Testis (tissue), 3 donors: Measurements from ENCODE around the gene REPIN1. TPM values are rescaled to one million over a fixed set of nuclear protein-coding genes. Genes with fewer than 3 reads are reported as not detected.

ENCODE experiments used
- DNase-seq: peaks from one replicate; pipeline ENCODE4 v3.0.0-alpha.2; 2019
- H3K27ac ChIP-seq, 2 donors: fragments of 200-600 bp; sonication (generic); one replicate each; pipeline ENCODE4 v1.5.1; 2019
- H3K27me3 ChIP-seq: fragments of 200-600 bp; sonication (generic); one replicate; pipeline ENCODE4 v1.5.1; 2019
- H3K36me3 ChIP-seq: fragments of 200-600 bp; sonication (generic); one replicate; pipeline ENCODE4 v1.5.1; 2017; ENCODE audit warnings: low read depth; ENCODE audit errors: missing control alignments
- H3K4me1 ChIP-seq: fragments of 200-600 bp; sonication (generic); one replicate; pipeline ENCODE4 v1.5.1; 2019
- H3K4me3 ChIP-seq, 2 donors: fragments of 200-600 bp; sonication (generic); one replicate each; pipeline ENCODE4 v1.5.1; 2017 to 2019
- H3K9me3 ChIP-seq: fragments of 200-600 bp; sonication (generic); one replicate; pipeline ENCODE4 v1.5.1; 2017
- POLR2A ChIP-seq: fragments of 450-650 bp; IDR thresholded peaks from one replicate; pipeline ENCODE4 v1.6.1; 2017; ENCODE audit warnings: antibody characterized with exemption, mild to moderate bottlenecking, moderate library complexity
- WGBS, 2 donors: methylation state at CpG; one replicate each; pipeline ENCODE4 v1.1.5; 2018; 5-methylcytosine and 5-hydroxymethylcytosine counted together
- intact Hi-C: fragments of 100-400 bp; cut with DNase I; formaldehyde crosslinking; loops from one replicate; pipeline ENCODE4 v1.15.1; 2023; ENCODE audit warnings: low total_unique reads
- polyA plus RNA-seq: library from polyadenylated mRNA; stranded (reverse); fragments of 350-450 nt; fragmentation: Illumina TruSeq; extraction: RNeasy Lipid Tissue Mini Kit (QIAGEN cat#74804); gene quantifications from one replicate; pipeline ENCODE4 v1.2.3, GENCODE V29; 2014; ENCODE audit warnings: low read depth, low replicate concordance; ENCODE audit not compliant: insufficient read depth
- total RNA-seq, 2 donors: library from RNA; depleted of rRNA; stranded (reverse); fragments of >200 nt; gene quantifications; one replicate each; pipeline ENCODE4 v1.2.3, GENCODE V29; 2016
- TF ChIP-seq, protein P1 (sequence below), 3 experiments: fragments of 450-650 bp in 2 of 3; fragments of 200-600 bp in 1 of 3; sonication (generic) in 1 of 3; IDR thresholded peaks; one replicate each; pipeline ENCODE4 v1.5.1; 2016 to 2019; ENCODE audit warnings: antibody characterized with exemption in 3 of 3, mild to moderate bottlenecking in 2 of 3, moderate library complexity in 1 of 3

The REPIN1 gene
- total and polyA plus RNA-seq, 3 donors from 2014 or later, result 45.4 to 73.9 (median 59.1) TPM

DNA sequence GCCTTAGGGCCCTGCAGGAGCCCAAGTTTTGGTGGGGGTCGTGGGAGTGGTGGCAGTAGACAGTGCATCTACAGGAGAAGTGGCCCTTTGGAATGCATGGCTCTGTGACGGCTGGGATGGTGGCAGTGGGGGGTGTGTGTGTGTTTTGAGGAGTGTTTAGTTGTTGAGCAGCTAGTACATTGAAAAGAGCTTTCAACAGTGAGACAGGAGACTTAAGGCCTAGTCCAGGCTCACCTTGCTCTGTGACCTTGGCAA, 37.6 kb downstream of the REPIN1 start:
- Histone ChIP-seq H3K9me3 (no peaks in the 10 kb centered on the region), H3K27ac (peak overlapping the region; percentile 96), H3K27me3 (no peaks in the 10 kb centered on the region), H3K4me1 (peaks cover 37% of the 10 kb centered on the region), H3K4me3 (no peak overlapping the region), H3K36me3 (no peaks in the 10 kb centered on the region)
- intact Hi-C loops, result loop anchor here (5.0 kb wide), 1 partner anchor 34 kb away; no protein-coding TSS in a partner anchor
- TF ChIP-seq, protein P1, sequence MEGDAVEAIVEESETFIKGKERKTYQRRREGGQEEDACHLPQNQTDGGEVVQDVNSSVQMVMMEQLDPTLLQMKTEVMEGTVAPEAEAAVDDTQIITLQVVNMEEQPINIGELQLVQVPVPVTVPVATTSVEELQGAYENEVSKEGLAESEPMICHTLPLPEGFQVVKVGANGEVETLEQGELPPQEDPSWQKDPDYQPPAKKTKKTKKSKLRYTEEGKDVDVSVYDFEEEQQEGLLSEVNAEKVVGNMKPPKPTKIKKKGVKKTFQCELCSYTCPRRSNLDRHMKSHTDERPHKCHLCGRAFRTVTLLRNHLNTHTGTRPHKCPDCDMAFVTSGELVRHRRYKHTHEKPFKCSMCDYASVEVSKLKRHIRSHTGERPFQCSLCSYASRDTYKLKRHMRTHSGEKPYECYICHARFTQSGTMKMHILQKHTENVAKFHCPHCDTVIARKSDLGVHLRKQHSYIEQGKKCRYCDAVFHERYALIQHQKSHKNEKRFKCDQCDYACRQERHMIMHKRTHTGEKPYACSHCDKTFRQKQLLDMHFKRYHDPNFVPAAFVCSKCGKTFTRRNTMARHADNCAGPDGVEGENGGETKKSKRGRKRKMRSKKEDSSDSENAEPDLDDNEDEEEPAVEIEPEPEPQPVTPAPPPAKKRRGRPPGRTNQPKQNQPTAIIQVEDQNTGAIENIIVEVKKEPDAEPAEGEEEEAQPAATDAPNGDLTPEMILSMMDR (IDR thresholded peaks at IDR 0.05), result no peak
- TF ChIP-seq POLR2A, result no peak
- 3 to 17% methylated on average over 2 of the region's 2 CpGs for WGBS, 2 donors
- no peak for DNase-seq

DNA sequence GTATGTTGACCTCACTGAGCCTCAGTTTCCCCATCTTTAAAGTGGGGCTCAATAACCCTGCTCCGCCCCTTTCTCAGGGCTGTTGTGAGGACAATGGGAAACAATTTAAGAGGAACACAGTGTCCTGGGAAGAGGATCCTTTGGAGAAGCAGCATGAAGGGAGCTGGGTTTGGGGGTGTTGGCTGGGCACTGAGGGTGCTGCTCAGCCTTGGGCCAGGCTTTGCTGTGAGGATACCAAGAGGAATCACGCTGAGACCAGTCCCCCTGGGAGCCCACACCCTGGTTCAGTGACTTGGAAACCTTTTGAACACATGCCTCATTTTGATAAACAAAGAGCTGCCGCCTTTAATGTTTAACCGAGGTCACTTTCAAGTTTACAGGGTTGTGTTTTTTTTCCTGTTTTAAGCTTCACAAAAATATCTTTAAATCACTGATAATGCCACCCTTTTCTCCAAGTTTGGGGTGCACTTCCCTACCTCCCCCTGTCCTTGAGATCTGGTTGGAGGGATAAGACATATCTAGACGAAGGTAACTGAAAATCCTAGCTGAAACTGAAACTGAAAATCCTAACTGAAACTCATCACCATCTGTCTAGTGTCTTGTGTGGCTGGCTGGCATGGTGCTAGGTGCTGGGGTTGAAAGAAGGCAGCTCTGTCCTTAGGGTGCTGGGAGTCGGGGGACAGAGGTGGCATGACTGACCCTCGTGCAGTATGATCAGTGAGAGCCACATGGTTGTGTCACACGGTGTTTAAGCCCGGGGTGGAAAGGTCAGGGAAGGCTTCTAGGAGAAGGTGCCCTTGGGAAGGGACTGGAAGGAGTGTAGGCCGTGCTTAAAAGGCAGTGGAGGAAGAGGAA, 38.2 kb downstream of the REPIN1 start:
- H3K9me3 ChIP-seq, result no peaks in the 10 kb centered on the region
- H3K4me1 ChIP-seq, result peaks cover 32% of the 10 kb centered on the region
- no peak for DNase-seq
- H3K27ac ChIP-seq, result peak overlapping the region; percentile 96
- peak overlapping the region in 1 of 2 donors; percentile 58 for H3K4me3 ChIP-seq
- intact Hi-C loops, result loop anchor here (5.0 kb wide), 1 partner anchor 34 kb away; no protein-coding TSS in a partner anchor
- H3K36me3 ChIP-seq, result no peaks in the 10 kb centered on the region
- WGBS, 2 donors, result 30 to 34% methylated on average over 10 of the region's 10 CpGs
- no peaks in the 10 kb centered on the region for H3K27me3 ChIP-seq
- no peak for TF ChIP-seq POLR2A
- TF ChIP-seq, protein P1 (IDR thresholded peaks at IDR 0.05), result no peak

DNA sequence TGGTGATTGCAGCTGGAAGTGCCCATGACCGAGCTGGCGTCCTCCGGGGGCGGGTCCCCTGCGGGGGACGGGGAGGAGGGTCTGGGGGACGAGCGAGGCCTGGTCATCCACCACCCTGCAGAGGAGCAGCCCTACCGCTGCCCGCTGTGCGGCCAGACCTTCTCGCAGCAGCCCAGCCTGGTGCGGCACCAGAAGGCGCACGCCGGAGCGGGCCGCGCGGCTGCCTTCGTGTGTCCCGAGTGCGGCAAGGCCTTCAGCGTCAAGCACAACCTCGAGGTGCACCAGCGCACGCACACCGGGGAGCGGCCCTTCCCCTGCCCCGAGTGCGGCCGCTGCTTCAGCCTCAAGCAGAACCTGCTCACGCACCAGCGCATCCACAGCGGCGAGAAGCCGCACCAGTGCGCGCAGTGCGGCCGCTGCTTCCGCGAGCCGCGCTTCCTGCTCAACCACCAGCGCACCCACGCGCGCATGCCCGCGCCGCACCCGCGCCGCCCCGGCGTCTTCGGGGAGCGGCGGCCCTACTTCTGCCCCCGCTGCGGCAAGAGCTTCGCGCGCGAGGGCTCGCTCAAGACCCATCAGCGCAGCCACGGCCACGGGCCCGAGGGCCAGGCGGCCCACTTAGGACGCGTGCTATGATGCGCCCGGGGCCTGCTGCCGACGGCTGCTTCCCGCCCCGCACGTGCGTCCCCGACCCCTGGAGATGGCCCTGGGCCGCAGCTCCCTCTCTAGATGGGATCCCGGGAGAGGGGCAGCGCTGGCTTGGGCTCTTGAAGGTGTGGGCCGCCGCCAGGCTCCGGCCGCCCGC, 39.2 kb downstream of the REPIN1 start:
- H3K4me3 ChIP-seq, result peak overlapping the region; percentile 36 to 58
- no peak for DNase-seq
- no peaks in the 10 kb centered on the region for H3K36me3 ChIP-seq
- H3K4me1 ChIP-seq, result peaks cover 22% of the 10 kb centered on the region
- peak overlapping the region; percentile 96 for H3K27ac ChIP-seq
- no peaks in the 10 kb centered on the region for H3K9me3 ChIP-seq
- no peaks in the 10 kb centered on the region for H3K27me3 ChIP-seq
- TF ChIP-seq, protein P1 (IDR thresholded peaks at IDR 0.05), result no peak
- TF ChIP-seq POLR2A, result no peak
- intact Hi-C loops, result loop anchor here (5.0 kb wide), 1 partner anchor 35 kb away; no protein-coding TSS in a partner anchor
- WGBS, 2 donors, result 80 to 90% methylated on average over 22 to 85 of the region's 91 CpGs

DNA sequence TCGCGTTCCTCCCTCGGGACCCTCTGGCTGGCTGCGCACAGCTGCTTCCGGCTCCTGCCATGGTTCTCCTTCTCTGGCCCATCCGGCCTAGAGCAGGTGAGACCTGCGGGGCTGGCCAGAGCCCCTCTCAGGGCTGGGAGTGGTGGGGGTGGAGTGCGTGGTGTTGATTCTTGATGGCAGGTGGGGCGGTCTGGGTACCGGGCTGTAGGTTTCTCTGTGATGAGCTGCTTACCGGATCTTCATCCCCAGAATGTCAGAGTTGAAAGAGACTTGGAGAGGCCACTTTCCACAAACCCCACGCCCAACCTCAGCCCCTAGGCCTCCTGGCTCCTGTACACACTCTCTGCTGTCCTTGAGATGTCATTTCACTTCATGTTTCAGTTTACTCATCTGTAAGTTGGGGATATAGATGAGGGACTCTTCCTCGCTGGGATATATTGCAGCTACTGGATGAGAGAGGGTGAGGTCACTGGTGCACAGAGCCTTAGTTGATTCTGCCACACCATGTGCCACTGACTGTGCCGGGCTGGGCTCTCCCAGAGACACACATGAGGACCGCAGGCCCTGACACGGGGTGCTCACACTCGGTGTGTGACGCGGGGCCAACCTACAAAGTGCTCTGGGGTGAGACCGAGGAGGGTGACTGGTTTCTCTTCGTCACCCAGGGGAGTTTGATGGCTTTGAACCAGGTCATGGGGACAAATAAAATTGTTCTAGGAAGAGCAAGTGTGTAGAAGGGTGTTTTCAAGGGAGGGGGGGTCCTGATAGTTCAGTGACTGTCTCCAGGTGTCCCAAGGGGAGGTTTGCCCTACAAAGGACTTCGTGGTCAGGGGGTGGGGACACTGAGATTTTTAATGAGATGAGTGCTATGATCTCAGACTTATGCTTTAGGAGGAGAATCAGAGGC, 40.0 kb downstream of the REPIN1 start:
- H3K4me3 ChIP-seq, result peak overlapping the region; percentile 36 to 58
- H3K4me1 ChIP-seq, result peaks cover 20% of the 10 kb centered on the region
- no peaks in the 10 kb centered on the region for H3K36me3 ChIP-seq
- intact Hi-C loops, result loop anchor here (5.0 kb wide), 1 partner anchor 36 kb away; no protein-coding TSS in a partner anchor
- TF ChIP-seq, protein P1 (IDR thresholded peaks at IDR 0.05), result no peak
- TF ChIP-seq POLR2A, result no peak
- no peaks in the 10 kb centered on the region for H3K27me3 ChIP-seq
- H3K9me3 ChIP-seq, result no peaks in the 10 kb centered on the region
- no peak for DNase-seq
- H3K27ac ChIP-seq, result no peak overlapping the region
- WGBS, 2 donors, result 72 to 81% methylated on average over 14 to 22 of the region's 22 CpGs
